HL-60 (cell line): Measurements from ENCODE around the gene FCHO2.

Experiments
- DNase-seq, 2 experiments: peaks; one replicate each; pipeline ENCODE4 v3.0.0-alpha.2; 2010 to 2020; ENCODE audit warnings: low read depth in 1 of 2, low spot score in 1 of 2
- H3K27ac ChIP-seq: fragments of 250-450 bp; sonication (Bioruptor Pico); replicated peaks from 2 replicates; pipeline ENCODE4 v1.5.1; 2020; ENCODE audit warnings: mild to moderate bottlenecking, moderate library complexity
- H3K27me3 ChIP-seq: fragments of 250-450 bp; sonication (Bioruptor Pico); 2 replicates; pipeline ENCODE4 v1.5.1; 2021; ENCODE audit warnings: mild to moderate bottlenecking, moderate library complexity; ENCODE audit not compliant: insufficient read depth, poor library complexity, severe bottlenecking
- H3K4me3 ChIP-seq: replicated peaks from 2 replicates; pipeline ENCODE4 v1.5.1; 2011; ENCODE audit warnings: mild to moderate bottlenecking, control low read depth, low read length; ENCODE audit not compliant: insufficient read depth
- GABPA ChIP-seq: IDR thresholded peaks from 2 replicates; pipeline ENCODE4 v1.6.1; 2012; ENCODE audit warnings: low read depth
- POLR2AphosphoS5 ChIP-seq: IDR thresholded peaks from 2 replicates; pipeline ENCODE4 v1.6.1; 2012; ENCODE audit warnings: low read depth
- SPI1 ChIP-seq: IDR thresholded peaks from 2 replicates; pipeline ENCODE4 v1.6.1; 2012; ENCODE audit warnings: low read depth, mild to moderate bottlenecking, borderline replicate concordance
- TF ChIP-seq, protein P1 (sequence below): IDR thresholded peaks from one replicate; pipeline ENCODE4 v1.5.1; 2011; ENCODE audit warnings: low read length, control low read depth, inconsistent platforms; ENCODE audit not compliant: insufficient read depth
- TF ChIP-seq, protein P2 (sequence below): IDR thresholded peaks from 2 replicates; pipeline ENCODE4 v1.6.1; 2012; ENCODE audit warnings: low read depth; ENCODE audit not compliant: insufficient replicate concordance

The FCHO2 gene

DNA sequence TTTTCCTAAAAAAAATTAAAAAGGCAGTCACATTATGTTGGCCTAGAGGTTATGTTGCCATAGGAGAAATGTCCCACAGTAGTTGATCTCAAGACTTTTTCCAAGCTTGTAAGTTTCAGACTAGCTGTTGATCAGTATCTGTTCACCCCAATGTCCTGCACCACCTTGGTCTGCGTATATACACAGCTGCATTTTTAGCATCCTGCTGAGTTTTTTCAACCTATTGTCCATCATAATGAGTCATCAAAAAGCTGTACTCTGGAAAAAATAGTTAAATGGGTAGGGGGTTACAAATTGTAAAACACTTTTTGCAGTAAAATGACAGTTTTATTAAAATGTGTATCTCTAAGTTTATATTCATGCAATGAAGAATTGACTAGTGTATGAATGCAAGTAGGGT, 111.4 kb downstream of the FCHO2 start:
- no peak for DNase-seq
- TF ChIP-seq, protein P1, sequence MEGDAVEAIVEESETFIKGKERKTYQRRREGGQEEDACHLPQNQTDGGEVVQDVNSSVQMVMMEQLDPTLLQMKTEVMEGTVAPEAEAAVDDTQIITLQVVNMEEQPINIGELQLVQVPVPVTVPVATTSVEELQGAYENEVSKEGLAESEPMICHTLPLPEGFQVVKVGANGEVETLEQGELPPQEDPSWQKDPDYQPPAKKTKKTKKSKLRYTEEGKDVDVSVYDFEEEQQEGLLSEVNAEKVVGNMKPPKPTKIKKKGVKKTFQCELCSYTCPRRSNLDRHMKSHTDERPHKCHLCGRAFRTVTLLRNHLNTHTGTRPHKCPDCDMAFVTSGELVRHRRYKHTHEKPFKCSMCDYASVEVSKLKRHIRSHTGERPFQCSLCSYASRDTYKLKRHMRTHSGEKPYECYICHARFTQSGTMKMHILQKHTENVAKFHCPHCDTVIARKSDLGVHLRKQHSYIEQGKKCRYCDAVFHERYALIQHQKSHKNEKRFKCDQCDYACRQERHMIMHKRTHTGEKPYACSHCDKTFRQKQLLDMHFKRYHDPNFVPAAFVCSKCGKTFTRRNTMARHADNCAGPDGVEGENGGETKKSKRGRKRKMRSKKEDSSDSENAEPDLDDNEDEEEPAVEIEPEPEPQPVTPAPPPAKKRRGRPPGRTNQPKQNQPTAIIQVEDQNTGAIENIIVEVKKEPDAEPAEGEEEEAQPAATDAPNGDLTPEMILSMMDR: no peak
- TF ChIP-seq POLR2AphosphoS5: no peak
- no peak for TF ChIP-seq GABPA
- TF ChIP-seq SPI1: no peak
- TF ChIP-seq, protein P2, sequence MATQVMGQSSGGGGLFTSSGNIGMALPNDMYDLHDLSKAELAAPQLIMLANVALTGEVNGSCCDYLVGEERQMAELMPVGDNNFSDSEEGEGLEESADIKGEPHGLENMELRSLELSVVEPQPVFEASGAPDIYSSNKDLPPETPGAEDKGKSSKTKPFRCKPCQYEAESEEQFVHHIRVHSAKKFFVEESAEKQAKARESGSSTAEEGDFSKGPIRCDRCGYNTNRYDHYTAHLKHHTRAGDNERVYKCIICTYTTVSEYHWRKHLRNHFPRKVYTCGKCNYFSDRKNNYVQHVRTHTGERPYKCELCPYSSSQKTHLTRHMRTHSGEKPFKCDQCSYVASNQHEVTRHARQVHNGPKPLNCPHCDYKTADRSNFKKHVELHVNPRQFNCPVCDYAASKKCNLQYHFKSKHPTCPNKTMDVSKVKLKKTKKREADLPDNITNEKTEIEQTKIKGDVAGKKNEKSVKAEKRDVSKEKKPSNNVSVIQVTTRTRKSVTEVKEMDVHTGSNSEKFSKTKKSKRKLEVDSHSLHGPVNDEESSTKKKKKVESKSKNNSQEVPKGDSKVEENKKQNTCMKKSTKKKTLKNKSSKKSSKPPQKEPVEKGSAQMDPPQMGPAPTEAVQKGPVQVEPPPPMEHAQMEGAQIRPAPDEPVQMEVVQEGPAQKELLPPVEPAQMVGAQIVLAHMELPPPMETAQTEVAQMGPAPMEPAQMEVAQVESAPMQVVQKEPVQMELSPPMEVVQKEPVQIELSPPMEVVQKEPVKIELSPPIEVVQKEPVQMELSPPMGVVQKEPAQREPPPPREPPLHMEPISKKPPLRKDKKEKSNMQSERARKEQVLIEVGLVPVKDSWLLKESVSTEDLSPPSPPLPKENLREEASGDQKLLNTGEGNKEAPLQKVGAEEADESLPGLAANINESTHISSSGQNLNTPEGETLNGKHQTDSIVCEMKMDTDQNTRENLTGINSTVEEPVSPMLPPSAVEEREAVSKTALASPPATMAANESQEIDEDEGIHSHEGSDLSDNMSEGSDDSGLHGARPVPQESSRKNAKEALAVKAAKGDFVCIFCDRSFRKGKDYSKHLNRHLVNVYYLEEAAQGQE: no peak
- H3K27ac ChIP-seq: no peak overlapping the region
- H3K27me3 ChIP-seq: no peaks in the 10 kb centered on the region
- no peak overlapping the region for H3K4me3 ChIP-seq

DNA sequence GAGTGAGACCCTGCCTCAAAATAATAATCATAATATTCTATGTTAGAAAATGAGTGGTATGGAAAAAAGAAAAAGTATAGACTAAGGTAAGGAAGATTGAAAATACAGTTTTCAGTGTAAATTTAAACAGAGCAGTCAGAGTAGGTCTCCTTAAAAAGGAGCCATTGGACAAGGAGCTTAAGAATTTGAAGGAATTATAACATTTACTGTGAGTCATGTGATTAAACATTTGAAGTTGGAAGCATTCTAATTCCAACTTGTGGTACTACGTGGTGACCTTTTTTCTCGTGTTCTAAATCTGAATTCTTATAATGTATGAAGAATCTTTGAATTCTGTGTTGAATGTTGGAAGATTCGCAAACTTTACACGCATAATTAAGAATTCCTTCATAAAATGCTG, 125.3 kb downstream of the FCHO2 start:
- TF ChIP-seq POLR2AphosphoS5: no peak
- TF ChIP-seq GABPA: no peak
- no peaks in the 10 kb centered on the region for H3K27me3 ChIP-seq
- no peak overlapping the region for H3K4me3 ChIP-seq
- H3K27ac ChIP-seq: no peak overlapping the region
- no peak for DNase-seq

DNA sequence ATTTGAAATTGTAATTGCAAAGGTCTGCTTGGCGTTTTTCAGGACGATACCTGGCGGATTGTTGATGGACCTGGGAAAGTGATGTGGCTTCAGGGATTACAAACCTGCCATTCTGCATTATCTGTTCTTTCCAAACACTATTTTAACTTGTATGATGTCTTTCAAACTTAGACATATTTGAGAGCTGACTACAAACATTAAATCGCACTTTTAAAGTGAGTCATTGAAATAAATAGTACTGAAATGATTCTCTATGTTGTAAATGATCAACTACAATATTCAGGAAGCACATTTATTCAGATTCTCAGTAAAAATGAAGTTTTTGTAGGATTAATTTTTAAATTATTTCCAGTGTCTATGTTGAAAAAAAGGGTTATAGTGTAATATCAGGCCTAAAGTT, 132.2 kb downstream of the FCHO2 start:
- DNase-seq: no peak
- Histone ChIP-seq H3K4me3 (no peak overlapping the region), H3K27me3 (no peaks in the 10 kb centered on the region), H3K27ac (no peak overlapping the region)
- TF ChIP-seq SPI1 (no peak), POLR2AphosphoS5 (no peak), GABPA (no peak)
- TF ChIP-seq, protein P1: no peak
- TF ChIP-seq, protein P2: no peak

DNA sequence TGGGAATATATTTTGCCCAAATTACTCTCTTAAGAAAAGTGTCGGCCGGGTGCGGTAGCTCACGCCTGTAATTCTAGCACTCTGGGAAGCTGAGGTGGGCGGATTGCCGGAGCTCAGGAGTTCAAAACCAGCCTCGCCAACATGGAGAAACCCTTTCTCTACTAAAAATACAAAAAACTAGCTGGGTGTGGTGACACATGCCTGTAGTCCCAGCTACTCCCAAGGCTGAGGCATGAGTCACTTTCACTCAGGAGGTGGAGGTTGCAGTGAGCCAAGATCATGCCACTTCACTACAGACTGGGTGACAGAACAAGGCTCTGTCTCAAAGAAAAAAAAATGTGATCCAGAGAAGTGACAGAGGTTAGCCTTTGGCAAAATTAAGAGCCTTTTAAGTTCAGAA, 138.1 kb downstream of the FCHO2 start:
- no peak for DNase-seq

More for the DNA sequence above, 138.1 kb downstream of the FCHO2 start:
- no peaks in the 10 kb centered on the region for H3K27me3 ChIP-seq
- no peak overlapping the region for H3K4me3 ChIP-seq
- no peak overlapping the region for H3K27ac ChIP-seq
- TF ChIP-seq SPI1 (no peak), GABPA (no peak), POLR2AphosphoS5 (no peak)
- TF ChIP-seq, protein P2: no peak
- TF ChIP-seq, protein P1: no peak
